OCI-LY3 (cell line): ENCODE data around the gene PLVAP.

Experiments
- CTCF ChIP-seq: fragments of 200-600, 300-600 bp; sonication (generic); IDR thresholded peaks from 2 replicates; pipeline ENCODE4 v1.5.1; 2014; ENCODE audit warnings: antibody characterized with exemption, low read length, low read depth
- EZH2phosphoT487 ChIP-seq: fragments of 200-600 bp; shearing (Covaris generic); IDR thresholded peaks from 2 replicates; pipeline ENCODE4 v1.6.1; 2018; ENCODE audit warnings: antibody characterized with exemption, mixed run types, low read depth

GRCh38 chr19:17314007-17314593 is 63.0 kb downstream of the PLVAP start:
- TF ChIP-seq EZH2phosphoT487: no peak
- no peak for TF ChIP-seq CTCF
